IMR-90 (cell line): ENCODE results near the gene SSPN. TPM values are rescaled to one million over a fixed set of nuclear protein-coding genes. Genes with fewer than 3 reads are reported as not detected.

ENCODE experiments used
- ATAC-seq: fragments of 200-7000 bp; cut with Tn5 transposase; 2 replicates; pipeline ENCODE4 v1.9.1; 2020; ENCODE audit warnings: low read depth, mild to moderate bottlenecking, moderate library complexity
- BruUV-seq: library from RNA; stranded (reverse); fragments of 400-500 nt; replicated peaks from 2 replicates; lab custom pipeline; 2021; lab: Mats Ljungman, UMichigan
- CTCF ChIA-PET: fragments of 300-600 bp; formaldehyde crosslinking; extraction: SDS; loops from one replicate; lab custom pipeline; 2021; ENCODE audit warnings: antibody characterized with exemption; lab: Yijun Ruan, JAX
- POLR2A ChIA-PET: fragments of 300-600 bp; sonication (Branson Sonifier 250); formaldehyde crosslinking; loops from one replicate; lab custom pipeline; 2022; ENCODE audit warnings: antibody characterized with exemption; ENCODE audit not compliant: unreplicated experiment; lab: Charles Lee
- DNase-seq: peaks from one replicate; pipeline ENCODE4 v3.0.0; 2013
- H2AFZ ChIP-seq: replicated peaks from 2 replicates; pipeline ENCODE3; 2013; ENCODE audit warnings: low read length, mild to moderate bottlenecking; ENCODE audit not compliant: poor library complexity
- H2AK5ac ChIP-seq: 2 replicates; pipeline ENCODE4 v1.6.1; 2013; ENCODE audit warnings: low read depth, low read length, inconsistent platforms
- H2AK9ac ChIP-seq: replicated peaks from 2 replicates; pipeline ENCODE3; 2013; ENCODE audit warnings: mild to moderate bottlenecking, low read depth, low read length, moderate library complexity; ENCODE audit not compliant: poor library complexity
- H2BK120ac ChIP-seq: 2 replicates; pipeline ENCODE4 v1.6.1; 2013; ENCODE audit warnings: low read depth, low read length, inconsistent platforms
- H2BK15ac ChIP-seq: 3 replicates; pipeline ENCODE4 v1.6.1; 2013; ENCODE audit warnings: low read depth, low read length, inconsistent platforms
- H2BK20ac ChIP-seq: 2 replicates; pipeline ENCODE4 v1.6.1; 2013; ENCODE audit warnings: low read depth, mild to moderate bottlenecking, inconsistent platforms, low read length, moderate library complexity
- H2BK5ac ChIP-seq: 2 replicates; pipeline ENCODE4 v1.6.1; 2013; ENCODE audit warnings: mild to moderate bottlenecking, low read depth, low read length, inconsistent platforms; ENCODE audit not compliant: poor library complexity, severe bottlenecking
- H3K14ac ChIP-seq: replicated peaks from 2 replicates; pipeline ENCODE4 v1.6.1; 2013; ENCODE audit warnings: low read depth, low read length, inconsistent platforms
- H3K18ac ChIP-seq: 2 replicates; pipeline ENCODE4 v1.6.1; 2013; ENCODE audit warnings: low read depth, low read length, control low read depth
- H3K23ac ChIP-seq: 2 replicates; pipeline ENCODE4 v1.6.1; 2013; ENCODE audit warnings: low read depth, low read length, inconsistent platforms
- H3K27ac ChIP-seq: 2 replicates; pipeline ENCODE4 v1.5.1; 2013; ENCODE audit warnings: mild to moderate bottlenecking, control low read depth, low read length; ENCODE audit not compliant: insufficient read depth
- H3K27me3 ChIP-seq: 2 replicates; pipeline ENCODE4 v1.6.1; 2013; ENCODE audit warnings: low read length; ENCODE audit not compliant: control insufficient read depth, insufficient read depth
- H3K36me3 ChIP-seq: 2 replicates; pipeline ENCODE4 v1.6.1; 2013; ENCODE audit warnings: low read length, mixed read lengths; ENCODE audit not compliant: control insufficient read depth, insufficient read depth
- H3K4ac ChIP-seq: 2 replicates; pipeline ENCODE4 v1.6.1; 2013; ENCODE audit warnings: low read depth, low read length, inconsistent platforms
- H3K4me1 ChIP-seq: 2 replicates; pipeline ENCODE4 v1.6.1; 2013; ENCODE audit warnings: low read length, mixed read lengths; ENCODE audit not compliant: control insufficient read depth, insufficient read depth
- H3K4me2 ChIP-seq: 2 replicates; pipeline ENCODE4 v1.6.1; 2013; ENCODE audit warnings: low read depth, mild to moderate bottlenecking, control low read depth, low read length, moderate library complexity
- H3K4me3 ChIP-seq: 2 replicates; pipeline ENCODE4 v1.5.1; 2013; ENCODE audit warnings: low read depth, mild to moderate bottlenecking, control low read depth, low read length, moderate library complexity; ENCODE audit not compliant: insufficient read depth
- H3K56ac ChIP-seq: 2 replicates; pipeline ENCODE4 v1.6.1; 2013; ENCODE audit warnings: low read length, inconsistent platforms; ENCODE audit not compliant: insufficient read depth; ENCODE audit errors: extremely low read depth
- H3K79me1 ChIP-seq, 2 experiments: 2 replicates each; pipeline ENCODE4 v1.6.1; 2013; ENCODE audit warnings: low read length in 2 of 2, inconsistent platforms in 1 of 2, low read depth in 1 of 2
- H3K9ac ChIP-seq: 2 replicates; pipeline ENCODE4 v1.6.1; 2013; ENCODE audit warnings: low read depth, low read length, control low read depth
- H3K9me1 ChIP-seq: 2 replicates; pipeline ENCODE4 v1.6.1; 2013; ENCODE audit warnings: low read length, inconsistent platforms; ENCODE audit not compliant: insufficient read depth
- H3K9me3 ChIP-seq: 2 replicates; pipeline ENCODE4 v1.6.1; 2013; ENCODE audit warnings: low read length; ENCODE audit not compliant: control insufficient read depth, insufficient read depth
- H4K20me1 ChIP-seq: 2 replicates; pipeline ENCODE4 v1.6.1; 2013; ENCODE audit warnings: low read length, inconsistent platforms; ENCODE audit not compliant: insufficient read depth
- H4K5ac ChIP-seq: 2 replicates; pipeline ENCODE4 v1.6.1; 2013; ENCODE audit warnings: mild to moderate bottlenecking, low read depth, low read length, control low read depth
- H4K8ac ChIP-seq, 2 experiments: 2 replicates each; pipeline ENCODE4 v1.6.1; 2013; ENCODE audit warnings: low read depth in 2 of 2, low read length in 2 of 2, control low read depth in 1 of 2, inconsistent platforms in 1 of 2
- H4K91ac ChIP-seq: 2 replicates; pipeline ENCODE4 v1.6.1; 2013; ENCODE audit warnings: low read depth, low read length, inconsistent platforms; ENCODE audit not compliant: insufficient read depth
- BHLHE40 ChIP-seq: fragments of 150-350 bp; IDR thresholded peaks from 2 replicates; pipeline ENCODE4 v1.6.1; 2016; ENCODE audit warnings: mild to moderate bottlenecking, low read depth, low read length
- CEBPB ChIP-seq: IDR thresholded peaks from 2 replicates; pipeline ENCODE4 v1.6.1; 2012; ENCODE audit warnings: low read depth, low read length, improper control_type of control experiment
- CHD1 ChIP-seq: IDR thresholded peaks from 2 replicates; pipeline ENCODE4 v1.6.1; 2012; ENCODE audit warnings: low read depth, low read length, improper control_type of control experiment
- CTCF ChIP-seq: conservative IDR thresholded peaks from 2 replicates; pipeline ENCODE4 v1.5.1; 2012; ENCODE audit warnings: mild to moderate bottlenecking, low read depth, low read length, improper control_type of control experiment
- ELK1 ChIP-seq: fragments of 150-350 bp; IDR thresholded peaks from 2 replicates; pipeline ENCODE4 v1.6.1; 2016; ENCODE audit warnings: low read depth, mild to moderate bottlenecking, low read length, moderate library complexity, borderline replicate concordance
- FOS ChIP-seq: fragments of 150-350 bp; IDR thresholded peaks from 2 replicates; pipeline ENCODE4 v1.6.1; 2016; ENCODE audit warnings: low read depth, low read length
- MAFK ChIP-seq: IDR thresholded peaks from 2 replicates; pipeline ENCODE4 v1.6.1; 2012; ENCODE audit warnings: low read depth, low read length, improper control_type of control experiment
- MAZ ChIP-seq: IDR thresholded peaks from 2 replicates; pipeline ENCODE4 v1.6.1; 2012; ENCODE audit warnings: low read depth, mild to moderate bottlenecking, low read length, improper control_type of control experiment, moderate library complexity, borderline replicate concordance
- MXI1 ChIP-seq: IDR thresholded peaks from 2 replicates; pipeline ENCODE4 v1.6.1; 2012; ENCODE audit warnings: low read depth, mild to moderate bottlenecking, low read length, moderate library complexity, borderline replicate concordance
- NFE2L2 ChIP-seq: fragments of 150-350 bp; IDR thresholded peaks from 2 replicates; pipeline ENCODE4 v1.6.1; 2016; ENCODE audit warnings: low read depth, mild to moderate bottlenecking, low read length
- POLR2A ChIP-seq: IDR thresholded peaks from 2 replicates; pipeline ENCODE4 v1.6.1; 2012; ENCODE audit warnings: mild to moderate bottlenecking, low read depth, low read length
- RAD21 ChIP-seq: IDR thresholded peaks from 2 replicates; pipeline ENCODE4 v1.6.1; 2012; ENCODE audit warnings: low read length, improper control_type of control experiment
- RCOR1 ChIP-seq: IDR thresholded peaks from 2 replicates; pipeline ENCODE4 v1.6.1; 2012; ENCODE audit warnings: mild to moderate bottlenecking, low read length, improper control_type of control experiment; ENCODE audit not compliant: insufficient replicate concordance
- RFX5 ChIP-seq: IDR thresholded peaks from 2 replicates; pipeline ENCODE4 v1.8.0; 2012; ENCODE audit warnings: low read depth, mild to moderate bottlenecking, low read length, moderate library complexity
- SMC3 ChIP-seq: fragments of 150-350 bp; IDR thresholded peaks from 2 replicates; pipeline ENCODE4 v1.6.1; 2016; ENCODE audit warnings: low read depth, mild to moderate bottlenecking, antibody characterized with exemption, low read length, moderate library complexity
- USF2 ChIP-seq: fragments of 150-350 bp; IDR thresholded peaks from 2 replicates; pipeline ENCODE4 v1.6.1; 2017; ENCODE audit warnings: mild to moderate bottlenecking, antibody characterized with exemption, low read length, low read depth
- WGBS, 2 experiments: methylation state at CpG; one replicate each; pipeline versions ENCODE4 v1.1.5 to v1.1.7; 2013; ENCODE audit warnings: missing lambda C conversion rate in 2 of 2; ENCODE audit not compliant: insufficient read length in 1 of 2; ENCODE audit errors: extremely low coverage in 2 of 2; 5-methylcytosine and 5-hydroxymethylcytosine counted together
- dilution Hi-C: fragments of 300-500 bp; cut with HindIII; formaldehyde crosslinking; loops from one replicate; pipeline ENCODE4 v1.14.3; 2018; ENCODE audit warnings: low sequenced_read_pairs; ENCODE audit not compliant: unreplicated experiment
- in situ Hi-C: fragments of 300-500 bp; cut with MboI; formaldehyde crosslinking; loops from 3 replicates; pipeline ENCODE4 v1.14.3; 2019; ENCODE audit warnings: low sequenced_read_pairs, inconsistent platforms, mixed read lengths
- intact Hi-C: fragments of 100-400 bp; cut with micrococcal nuclease; formaldehyde crosslinking; loops from 2 replicates; pipeline ENCODE4 v1.10.0; 2022
- polyA plus RNA-seq, 3 experiments: library from polyadenylated mRNA; depleted of rRNA; stranded (reverse); fragments of >200 nt; gene quantifications; 2 replicates each; pipeline ENCODE4 v1.2.3, GENCODE V29; 2012; ENCODE audit warnings: low replicate concordance in 1 of 3
- total RNA-seq: library from RNA; depleted of rRNA; stranded (reverse); fragments of >200 nt; gene quantifications from 2 replicates; pipeline ENCODE4 v1.2.3, GENCODE V29; 2012

SSPN gene
- total and polyA plus RNA-seq, 2 of the 4 experiments (the other 2 are of a cell fraction): 3.5 to 5.6 TPM

DNA sequence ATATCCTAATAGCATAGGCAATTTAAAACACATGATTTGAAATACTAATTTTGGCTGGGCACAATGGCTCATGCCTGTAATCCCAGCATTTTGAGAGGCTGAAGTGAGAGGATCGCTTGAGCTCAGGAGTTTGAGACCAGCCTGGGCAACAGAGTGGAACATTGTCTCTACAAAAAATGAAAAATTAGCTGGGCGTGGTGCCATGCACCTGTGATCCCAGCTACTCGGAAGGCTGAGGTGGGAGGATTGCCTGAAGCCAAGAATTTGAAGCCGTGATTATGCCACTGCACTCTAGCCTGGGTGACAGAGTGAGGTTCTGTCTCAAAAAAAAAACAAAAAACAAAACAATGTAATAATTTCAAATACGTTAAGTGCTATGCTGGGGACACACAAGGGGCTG, 83.3 kb downstream of the SSPN start:
- WGBS, 2 experiments: 86% methylated on average over 1 of the region's 5 CpGs; no CpG with 5 or more reads in 1 of the 2 experiments
- no peaks in the 10 kb centered on the region for H3K79me1 ChIP-seq
- no peak overlapping the region for H2BK120ac ChIP-seq
- H3K56ac ChIP-seq: no peak overlapping the region
- no peaks in the 10 kb centered on the region for H3K27me3 ChIP-seq
- peaks cover 9% of the 10 kb centered on the region; the same call in 1 of the 2 replicates for H3K4me1 ChIP-seq
- H4K20me1 ChIP-seq: no peaks in the 10 kb centered on the region
- no peak overlapping the region for H3K4ac ChIP-seq
- H4K91ac ChIP-seq: no peak overlapping the region
- no TSS peak for BruUV-seq
- H2AK9ac ChIP-seq: no peak overlapping the region
- no peak overlapping the region for H2AK5ac ChIP-seq
- no peak overlapping the region for H3K23ac ChIP-seq
- H3K9me1 ChIP-seq: peaks cover 7% of the 10 kb centered on the region
- H3K27ac ChIP-seq: no peak overlapping the region
- in situ Hi-C loops (no loop called here), dilution Hi-C loops (no loop called here), intact Hi-C loops (no loop called here)
- H3K9ac ChIP-seq: no peak overlapping the region
- ATAC-seq: no peak
- H2BK15ac ChIP-seq: no peak overlapping the region
- H3K4me3 ChIP-seq: no peak overlapping the region
- H4K5ac ChIP-seq: no peak overlapping the region
- H3K14ac ChIP-seq: no peak overlapping the region
- no peaks in the 10 kb centered on the region for H3K9me3 ChIP-seq
- no peak overlapping the region for H3K4me2 ChIP-seq
- no peak overlapping the region for H2BK5ac ChIP-seq
- DNase-seq: no peak
- H3K18ac ChIP-seq: no peak overlapping the region
- TF ChIP-seq USF2 (no peak), MXI1 (no peak), POLR2A (no peak), MAZ (no peak), BHLHE40 (no peak), MAFK (no peak), CTCF (no peak), RFX5 (no peak), RCOR1 (no peak), NFE2L2 (no peak), ELK1 (no peak), CHD1 (no peak), RAD21 (no peak), CEBPB (no peak), SMC3 (no peak), FOS (no peak)
- no peaks in the 10 kb centered on the region for H3K36me3 ChIP-seq
- no peak overlapping the region for H4K8ac ChIP-seq
- H2AFZ ChIP-seq: no peak overlapping the region
- ChIA-PET POLR2A (no interaction called here), CTCF (no interaction called here)
- no peak overlapping the region for H2BK20ac ChIP-seq
